Naive thymus-derived CD8-positive, alpha-beta T cell (primary cell): Measurements from ENCODE around the gene CAMKK2. TPM values are rescaled to one million over a fixed set of nuclear protein-coding genes. Genes with fewer than 3 reads are reported as not detected.

ENCODE experiments used
- ATAC-seq, 2 donors: fragments of 150-1000 bp; cut with Tn5 transposase in 1 of 2; sonication (Bioruptor Pico), chemical (Tn5 transposase) in 1 of 2; 1 replicate in 1 of 2; 2 replicates in 1 of 2; pipeline ENCODE4 v1.10.0; 2021; ENCODE audit warnings: mild to moderate bottlenecking in 2 of 2, moderate library complexity in 2 of 2
- POLR2A ChIA-PET: fragments of 350-600 bp; sonication (Branson Sonifier 250); formaldehyde crosslinking; loops from one replicate; lab custom pipeline; 2021; ENCODE audit warnings: antibody characterized with exemption; lab: Charles Lee
- DNase-seq, 10 donors: peaks; one replicate each; pipeline versions ENCODE4 v3.0.0 to v3.0.0-alpha.2; 2020 to 2022
- H3K27ac Mint-ChIP-seq, 10 donors: one replicate each; pipeline ENCODE4 v1.8.0; 2020 to 2022; ENCODE audit warnings: mild to moderate bottlenecking in 10 of 10, mixed read lengths in 10 of 10, moderate library complexity in 4 of 10, inconsistent platforms in 1 of 10
- H3K27me3 Mint-ChIP-seq, 5 donors: one replicate each; pipeline ENCODE4 v1.8.0; 2021 to 2022; ENCODE audit warnings: mixed read lengths in 5 of 5
- H3K36me3 Mint-ChIP-seq, 3 donors: one replicate each; pipeline ENCODE4 v1.8.0; 2020 to 2022; ENCODE audit warnings: mixed read lengths in 3 of 3, mild to moderate bottlenecking in 2 of 3, inconsistent platforms in 1 of 3
- H3K4me1 Mint-ChIP-seq, 4 donors: one replicate each; pipeline ENCODE4 v1.8.0; 2021 to 2022; ENCODE audit warnings: mixed read lengths in 4 of 4
- H3K4me3 Mint-ChIP-seq, 10 donors: one replicate each; pipeline ENCODE4 v1.8.0; 2020 to 2022; ENCODE audit warnings: mild to moderate bottlenecking in 10 of 10, mixed read lengths in 10 of 10, moderate library complexity in 6 of 10, inconsistent platforms in 1 of 10
- H3K9me3 Mint-ChIP-seq, 9 donors: one replicate each; pipeline ENCODE4 v1.8.0; 2020 to 2022; ENCODE audit warnings: mixed read lengths in 9 of 9, mild to moderate bottlenecking in 3 of 9, inconsistent platforms in 1 of 9, moderate library complexity in 1 of 9
- polyA plus RNA-seq, 3 donors: library from polyadenylated mRNA; unstranded; fragments of 300-500 nt; fragmentation: Illumina TruSeq; gene quantifications; one replicate each; pipeline ENCODE4 v1.2.3, GENCODE V29; 2021
- total RNA-seq, 8 experiments: library from RNA in 2 of 8; stranded (reverse) in 2 of 8; gene quantifications; one replicate each; pipeline ENCODE4 v1.2.3 and lab custom pipeline; 2021 to 2026

The CAMKK2 gene
- total and polyA plus RNA-seq, 5 experiments from 2014 or later = 10.0 to 15.5 (median 14.1) TPM

- H3K4me3 Mint-ChIP-seq = peak overlapping the region; percentile 82 to 93 (median 88)
- H3K4me1 Mint-ChIP-seq = peaks cover 7 to 36% (median 25%) of the 10 kb centered on the region in 4 donors
- H3K27ac Mint-ChIP-seq = peak overlapping the region in 9 of 10 donors; percentile 70 to 92 (median 81)
- ATAC-seq = peak; percentile 31 to 36
- H3K27me3 Mint-ChIP-seq = no peaks in the 10 kb centered on the region
- H3K36me3 Mint-ChIP-seq = peaks cover 0 to 10% (median 0%) of the 10 kb centered on the region in 3 donors
- DNase-seq = peak in 5 of 10 donors; percentile 4 to 20 (median 8)
- POLR2A ChIA-PET = interaction anchor here (0.6 to 1.7 kb wide), 7 partner anchors 55 to 1937 kb away, joined by 3 to 8 read pairs (median 3); partner anchors contain the start of genes ANAPC5 and MPHOSPH9
- no peaks in the 10 kb centered on the region for H3K9me3 Mint-ChIP-seq
These were observed 527 bp downstream of the CAMKK2 start for GRCh38 chr12:121295746-121296617.

GRCh38 chr12:121295116-121295745, 1.3 kb downstream of the CAMKK2 start:
- H3K36me3 Mint-ChIP-seq = peaks cover 0 to 12% (median 5%) of the 10 kb centered on the region in 3 donors
- no peaks in the 10 kb centered on the region for H3K27me3 Mint-ChIP-seq
- POLR2A ChIA-PET = interaction anchor here (1.7 kb wide), 1 partner anchor 55 kb away, joined by 8 read pairs; no protein-coding TSS in a partner anchor
- H3K4me3 Mint-ChIP-seq = peak overlapping the region; percentile 82 to 93 (median 88)
- ATAC-seq (no peak), DNase-seq (peak in 3 of 10 donors; percentile 1 to 9 (median 4))
- H3K4me1 Mint-ChIP-seq = peaks cover 5 to 36% (median 26%) of the 10 kb centered on the region in 4 donors
- peak overlapping the region in 9 of 10 donors; percentile 70 to 92 (median 81) for H3K27ac Mint-ChIP-seq
- no peaks in the 10 kb centered on the region for H3K9me3 Mint-ChIP-seq

- POLR2A ChIA-PET = interaction anchor here (1.7 kb wide), 1 partner anchor 54 kb away, joined by 8 read pairs; no protein-coding TSS in a partner anchor
- peak overlapping the region in 1 of 10 donors; percentile 72 for H3K27ac Mint-ChIP-seq
- peaks cover 5 to 36% (median 28%) of the 10 kb centered on the region in 4 donors for H3K4me1 Mint-ChIP-seq
- peaks cover 0 to 14% (median 5%) of the 10 kb centered on the region in 3 donors for H3K36me3 Mint-ChIP-seq
- ATAC-seq (no peak), DNase-seq (no peak)
- H3K4me3 Mint-ChIP-seq = peak overlapping the region in 6 of 10 donors; percentile 28 to 56 (median 46)
- H3K9me3 Mint-ChIP-seq = no peaks in the 10 kb centered on the region
- no peaks in the 10 kb centered on the region for H3K27me3 Mint-ChIP-seq
These were observed 2.2 kb downstream of the CAMKK2 start for GRCh38 chr12:121294151-121294889.

- DNase-seq = no peak
- peaks cover 5 to 36% (median 28%) of the 10 kb centered on the region in 4 donors for H3K4me1 Mint-ChIP-seq
- H3K36me3 Mint-ChIP-seq = peaks cover 0 to 14% (median 5%) of the 10 kb centered on the region in 3 donors
- no peaks in the 10 kb centered on the region for H3K27me3 Mint-ChIP-seq
- no peaks in the 10 kb centered on the region for H3K9me3 Mint-ChIP-seq
- ATAC-seq = no peak
- H3K27ac Mint-ChIP-seq = peak overlapping the region in 2 of 10 donors; percentile 11 to 68
- peak overlapping the region in 2 of 10 donors; percentile 31 to 36 for H3K4me3 Mint-ChIP-seq
- POLR2A ChIA-PET = no interaction called here
These were observed 2.9 kb downstream of the CAMKK2 start for GRCh38 chr12:121293603-121294002.

- no peaks in the 10 kb centered on the region for H3K27me3 Mint-ChIP-seq
- H3K4me3 Mint-ChIP-seq = no peak overlapping the region
- H3K27ac Mint-ChIP-seq = no peak overlapping the region
- peaks cover 0 to 14% (median 5%) of the 10 kb centered on the region in 3 donors for H3K36me3 Mint-ChIP-seq
- DNase-seq (no peak), ATAC-seq (no peak)
- no peaks in the 10 kb centered on the region for H3K9me3 Mint-ChIP-seq
- peaks cover 2 to 36% (median 21%) of the 10 kb centered on the region in 4 donors for H3K4me1 Mint-ChIP-seq
- POLR2A ChIA-PET = no interaction called here
These were observed 6.1 kb downstream of the CAMKK2 start for GRCh38 chr12:121290410-121290809.

GRCh38 chr12:121289962-121290361, 6.5 kb downstream of the CAMKK2 start:
- Mint-ChIP-seq H3K27me3 (no peaks in the 10 kb centered on the region), H3K9me3 (no peaks in the 10 kb centered on the region), H3K4me3 (no peak overlapping the region), H3K27ac (peak overlapping the region in 1 of 10 donors; percentile 81), H3K36me3 (peaks cover 0 to 14% (median 5%) of the 10 kb centered on the region in 3 donors), H3K4me1 (peaks cover 0 to 32% (median 17%) of the 10 kb centered on the region in 4 donors)
- no peak for DNase-seq
- POLR2A ChIA-PET = no interaction called here
- ATAC-seq = no peak

GRCh38 chr12:121288986-121289385, 7.5 kb downstream of the CAMKK2 start:
- Mint-ChIP-seq H3K4me1 (peaks cover under 1 to 25% (median 14%) of the 10 kb centered on the region in 4 donors), H3K36me3 (peaks cover 0 to 14% (median 5%) of the 10 kb centered on the region in 3 donors), H3K4me3 (no peak overlapping the region), H3K27ac (peak overlapping the region in 2 of 10 donors; percentile 35 to 46), H3K9me3 (no peaks in the 10 kb centered on the region), H3K27me3 (no peaks in the 10 kb centered on the region)
- DNase-seq (no peak), ATAC-seq (no peak)
- POLR2A ChIA-PET = interaction anchor here (0.6 kb wide), 1 partner anchor 290 kb away, joined by 4 read pairs; no protein-coding TSS in a partner anchor

- DNase-seq (no peak), ATAC-seq (no peak)
- H3K27me3 Mint-ChIP-seq = no peaks in the 10 kb centered on the region
- H3K9me3 Mint-ChIP-seq = no peaks in the 10 kb centered on the region
- peaks cover 2 to 20% (median 11%) of the 10 kb centered on the region in 4 donors for H3K4me1 Mint-ChIP-seq
- H3K4me3 Mint-ChIP-seq = no peak overlapping the region
- POLR2A ChIA-PET = interaction anchor here (0.5 to 0.6 kb wide), 2 partner anchors 227 to 291 kb away, joined by 4 to 11 read pairs; no protein-coding TSS in a partner anchor
- H3K27ac Mint-ChIP-seq = peak overlapping the region in 3 of 10 donors; percentile 35 to 55 (median 50)
- peaks cover 0 to 16% (median 5%) of the 10 kb centered on the region in 3 donors for H3K36me3 Mint-ChIP-seq
These were observed 8.2 kb downstream of the CAMKK2 start for GRCh38 chr12:121288158-121288845.

- H3K27ac Mint-ChIP-seq = no peak overlapping the region
- peaks cover 2 to 19% (median 10%) of the 10 kb centered on the region in 4 donors for H3K4me1 Mint-ChIP-seq
- POLR2A ChIA-PET = no interaction called here
- H3K36me3 Mint-ChIP-seq = peaks cover 0 to 16% (median 5%) of the 10 kb centered on the region in 3 donors
- no peaks in the 10 kb centered on the region for H3K27me3 Mint-ChIP-seq
- H3K9me3 Mint-ChIP-seq = no peaks in the 10 kb centered on the region
- DNase-seq = no peak
- ATAC-seq = no peak
- no peak overlapping the region for H3K4me3 Mint-ChIP-seq
These were observed 9.1 kb downstream of the CAMKK2 start for GRCh38 chr12:121287267-121287954.

- Mint-ChIP-seq H3K4me3 (no peak overlapping the region), H3K27me3 (no peaks in the 10 kb centered on the region), H3K9me3 (no peaks in the 10 kb centered on the region), H3K4me1 (peaks cover 2 to 14% (median 4%) of the 10 kb centered on the region in 4 donors), H3K36me3 (peaks cover 0 to 6% (median 5%) of the 10 kb centered on the region in 3 donors), H3K27ac (no peak overlapping the region)
- POLR2A ChIA-PET = no interaction called here
- DNase-seq (no peak), ATAC-seq (no peak)
These were observed 10.7 kb downstream of the CAMKK2 start for GRCh38 chr12:121285856-121286255.
